H1 (cell line): ENCODE data around the gene STX7. TPM values are rescaled to one million over a fixed set of nuclear protein-coding genes. Genes with fewer than 3 reads are reported as not detected.

ENCODE experiments used
- CTCF ChIA-PET: fragments of 300-600 bp; sonication (Branson Sonifier 250); formaldehyde crosslinking; loops from one replicate; lab custom pipeline; 2021; ENCODE audit not compliant: partially characterized antibody; lab: Charles Lee
- POLR2A ChIA-PET: fragments of 300-600 bp; sonication (Branson Sonifier 250); formaldehyde crosslinking; loops from one replicate; lab custom pipeline; 2021; ENCODE audit warnings: inconsistent platforms; ENCODE audit not compliant: partially characterized antibody; lab: Charles Lee
- DNase-seq, 2 experiments: peaks; one replicate each; pipeline versions ENCODE4 v3.0.0 to v3.0.0-alpha.2; 2010 to 2022; ENCODE audit warnings: low spot score in 2 of 2, low read depth in 1 of 2, mixed read lengths in 1 of 2
- FAIRE-seq: peaks from 2 replicates; lab custom pipeline; 2011; peaks lifted over from hg19 to GRCh38; lab: Jason Lieb, UNC
- H2AFZ ChIP-seq: 2 replicates; pipeline ENCODE4 v1.8.1; 2012; ENCODE audit warnings: low read length, inconsistent platforms
- H2AK5ac ChIP-seq: 2 replicates; pipeline ENCODE4 v1.6.1; 2013; ENCODE audit warnings: low read depth, low read length
- H2BK120ac ChIP-seq: replicated peaks from 2 replicates; pipeline ENCODE3; 2013; ENCODE audit warnings: low read depth, low read length, inconsistent platforms
- H2BK12ac ChIP-seq: 2 replicates; pipeline ENCODE4 v1.6.1; 2013; ENCODE audit warnings: low read depth, low read length
- H2BK15ac ChIP-seq: 2 replicates; pipeline ENCODE4 v1.6.1; 2013; ENCODE audit warnings: low read length
- H2BK20ac ChIP-seq: 2 replicates; pipeline ENCODE4 v1.6.1; 2013; ENCODE audit warnings: low read length
- H2BK5ac ChIP-seq: 2 replicates; pipeline ENCODE4 v1.6.1; 2013; ENCODE audit warnings: low read depth, low read length
- H3K14ac ChIP-seq: 2 replicates; pipeline ENCODE4 v1.6.1; 2013; ENCODE audit warnings: inconsistent platforms; ENCODE audit not compliant: insufficient read length
- H3K18ac ChIP-seq: 2 replicates; pipeline ENCODE4 v1.6.1; 2013; ENCODE audit warnings: low read length; ENCODE audit errors: extremely low read depth
- H3K23ac ChIP-seq: 2 replicates; pipeline ENCODE4 v1.6.1; 2013; ENCODE audit warnings: inconsistent platforms; ENCODE audit not compliant: insufficient read length
- H3K23me2 ChIP-seq: 2 replicates; pipeline ENCODE4 v1.6.1; 2013; ENCODE audit warnings: low read depth, low read length
- H3K27ac ChIP-seq: 2 replicates; pipeline ENCODE4 v1.6.1; 2011; ENCODE audit warnings: low read depth, low read length, inconsistent platforms
- H3K27me3 ChIP-seq, 4 experiments: replicated peaks in 1 of 4; 1 replicate in 1 of 4; 2 replicates in 3 of 4; pipeline versions ENCODE4 v1.6.1 to v1.8.1; 2011 to 2013; ENCODE audit warnings: low read length in 3 of 4, mild to moderate bottlenecking in 3 of 4, inconsistent platforms in 2 of 4, mixed read lengths in 2 of 4, moderate library complexity in 1 of 4; ENCODE audit not compliant: control insufficient read depth in 3 of 4, insufficient read depth in 3 of 4; ENCODE audit errors: extremely low read depth in 1 of 4
- H3K36me3 ChIP-seq, 4 experiments: 2 replicates each; pipeline versions ENCODE4 v1.6.1 to v1.8.1; 2011 to 2013; ENCODE audit warnings: mild to moderate bottlenecking in 4 of 4, low read length in 3 of 4, moderate library complexity in 2 of 4, control low read depth in 1 of 4, inconsistent platforms in 1 of 4; ENCODE audit not compliant: insufficient read depth in 4 of 4, control insufficient read depth in 2 of 4
- H3K4ac ChIP-seq: replicated peaks from 2 replicates; pipeline ENCODE3; 2013; ENCODE audit warnings: low read length, low read depth, mixed read lengths, inconsistent platforms; ENCODE audit not compliant: insufficient read length
- H3K4me1 ChIP-seq, 4 experiments: replicated peaks in 1 of 4; 1 replicate in 1 of 4; 2 replicates in 3 of 4; pipeline versions ENCODE4 v1.6.1 to v1.8.1; 2011 to 2013; ENCODE audit warnings: low read length in 3 of 4, inconsistent platforms in 2 of 4, mixed read lengths in 1 of 4; ENCODE audit not compliant: insufficient read depth in 4 of 4, control insufficient read depth in 3 of 4
- H3K4me2 ChIP-seq, 2 experiments: 2 replicates each; pipeline versions ENCODE4 v1.6.1 to v1.8.1; 2011 to 2013; ENCODE audit warnings: low read depth in 2 of 2, low read length in 2 of 2, control low read depth in 1 of 2, inconsistent platforms in 1 of 2, mild to moderate bottlenecking in 1 of 2; ENCODE audit not compliant: insufficient read depth in 1 of 2
- H3K4me3 ChIP-seq, 4 experiments: fragments of 200-600, 300-600 bp in 1 of 4; sonication (generic), shearing (Covaris generic), sonication (Bioruptor Twin) in 1 of 4; 2 replicates each; pipeline versions ENCODE4 v1.5.1 to v1.8.1; 2011 to 2016; ENCODE audit warnings: low read length in 4 of 4, low read depth in 3 of 4, control low read depth in 2 of 4, inconsistent platforms in 2 of 4, mild to moderate bottlenecking in 2 of 4, mixed read lengths in 1 of 4, moderate library complexity in 1 of 4; ENCODE audit not compliant: insufficient read depth in 2 of 4; ENCODE audit errors: extremely low read depth in 1 of 4
- H3K56ac ChIP-seq: replicated peaks from 2 replicates; pipeline ENCODE3; 2013; ENCODE audit warnings: low read depth, mild to moderate bottlenecking, mixed read lengths, low read length, inconsistent platforms; ENCODE audit not compliant: insufficient read length
- H3K79me1 ChIP-seq: 2 replicates; pipeline ENCODE4 v1.6.1; 2013; ENCODE audit warnings: low read depth, low read length, control low read depth
- H3K79me2 ChIP-seq, 2 experiments: 2 replicates each; pipeline versions ENCODE4 v1.6.1 to v1.8.1; 2012 to 2013; ENCODE audit warnings: low read length in 2 of 2, mild to moderate bottlenecking in 2 of 2, inconsistent platforms in 1 of 2; ENCODE audit not compliant: insufficient read depth in 2 of 2, control insufficient read depth in 1 of 2
- H3K9ac ChIP-seq, 4 experiments: replicated peaks in 1 of 4; 1 replicate in 1 of 4; 2 replicates in 3 of 4; pipeline versions ENCODE4 v1.6.1 to v1.8.1; 2011 to 2013; ENCODE audit warnings: low read depth in 3 of 4, low read length in 3 of 4, control low read depth in 2 of 4, mild to moderate bottlenecking in 2 of 4, moderate library complexity in 2 of 4, inconsistent platforms in 1 of 4; ENCODE audit errors: extremely low read depth in 1 of 4
- H3K9me3 ChIP-seq, 2 experiments: 2 replicates each; pipeline versions ENCODE4 v1.6.1 to v1.8.1; 2012 to 2013; ENCODE audit warnings: mild to moderate bottlenecking in 2 of 2, moderate library complexity in 2 of 2, control low read depth in 1 of 2, inconsistent platforms in 1 of 2, low read depth in 1 of 2, low read length in 1 of 2, mixed read lengths in 1 of 2; ENCODE audit not compliant: insufficient read depth in 2 of 2
- H4K20me1 ChIP-seq, 2 experiments: replicated peaks in 1 of 2; 2 replicates each; pipeline versions ENCODE3 to v1.8.1; 2011 to 2013; ENCODE audit warnings: inconsistent platforms in 2 of 2, low read length in 2 of 2, mild to moderate bottlenecking in 1 of 2; ENCODE audit not compliant: insufficient read depth in 2 of 2, control insufficient read depth in 1 of 2
- H4K5ac ChIP-seq: 2 replicates; pipeline ENCODE4 v1.6.1; 2013; ENCODE audit warnings: low read length, low read depth, mixed read lengths, inconsistent platforms; ENCODE audit not compliant: insufficient read length
- H4K8ac ChIP-seq: 2 replicates; pipeline ENCODE4 v1.8.0; 2013; ENCODE audit warnings: mild to moderate bottlenecking, moderate library complexity, low read length, inconsistent platforms; ENCODE audit not compliant: insufficient read depth; ENCODE audit errors: extremely low read depth
- H4K91ac ChIP-seq: replicated peaks from 2 replicates; pipeline ENCODE3; 2013; ENCODE audit warnings: low read length, mixed read lengths, inconsistent platforms; ENCODE audit not compliant: insufficient read length
- HDAC2 ChIP-seq, 2 experiments: fragments of 300-600 bp in 1 of 2; sonication (generic) in 1 of 2; IDR thresholded peaks; 2 replicates each; pipeline ENCODE4 v1.6.1; 2011 to 2012; ENCODE audit warnings: low read depth in 2 of 2, low read length in 2 of 2, mild to moderate bottlenecking in 2 of 2, moderate library complexity in 2 of 2, borderline replicate concordance in 1 of 2, inconsistent platforms in 1 of 2
- NRF1 ChIP-seq: IDR thresholded peaks from 2 replicates; pipeline ENCODE4 v1.6.1; 2011; ENCODE audit warnings: mild to moderate bottlenecking, low read depth, low read length, improper control_type of control experiment
- SIN3A ChIP-seq, 2 experiments: IDR thresholded peaks in 1 of 2; conservative IDR thresholded peaks in 1 of 2; 2 replicates each; pipeline ENCODE4 v1.6.1; 2011 to 2012; ENCODE audit warnings: low read length in 2 of 2, improper control_type of control experiment in 1 of 2, low read depth in 1 of 2, mild to moderate bottlenecking in 1 of 2
- SP4 ChIP-seq: IDR thresholded peaks from 2 replicates; pipeline ENCODE4 v1.6.1; 2012; ENCODE audit warnings: low read length, inconsistent platforms
- SRF ChIP-seq: IDR thresholded peaks from 2 replicates; pipeline ENCODE4 v1.6.1; 2011; ENCODE audit warnings: mild to moderate bottlenecking, low read depth, low read length, moderate library complexity
- TAF7 ChIP-seq: optimal IDR thresholded peaks from 2 replicates; pipeline ENCODE3; 2011; ENCODE audit warnings: low read depth, mild to moderate bottlenecking, inconsistent platforms, low read length, moderate library complexity, borderline replicate concordance
- YY1 ChIP-seq: IDR thresholded peaks from 2 replicates; pipeline ENCODE4 v1.6.1; 2011; ENCODE audit warnings: low read depth, mild to moderate bottlenecking, low read length
- WGBS, 2 experiments: shearing (Covaris generic) in 1 of 2; methylation state at CpG; one replicate each; pipeline versions ENCODE4 v1.1.6 to v1.1.7; 2013 to 2015; ENCODE audit warnings: low lambda C conversion rate in 2 of 2, mixed read lengths in 2 of 2, inconsistent platforms in 1 of 2, low coverage in 1 of 2, missing lambda C conversion rate in 1 of 2; ENCODE audit not compliant: insufficient replicate concordance in 2 of 2, insufficient coverage in 1 of 2, insufficient read length in 1 of 2; ENCODE audit errors: extremely low coverage in 1 of 2, missing lambda C conversion rate in 1 of 2; 5-methylcytosine and 5-hydroxymethylcytosine counted together
- polyA plus RNA-seq, 7 experiments: library from polyadenylated mRNA; depleted of rRNA in 3 of 7; stranded (reverse) in 5 of 7; unstranded in 2 of 7; fragments of >200 nt in 5 of 7; fragments of 200-250 nt in 2 of 7; gene quantifications; 1 replicate in 5 of 7; 2 replicates in 1 of 7; 4 replicates in 1 of 7; pipeline versions ENCODE4 v1.2.1 to v1.2.3, GENCODE V29; 2011 to 2013; ENCODE audit warnings: missing spikeins in 2 of 7, mixed read lengths in 2 of 7
- total RNA-seq: library from RNA; stranded (reverse); fragmentation: NEBNext Ultra II Directional; extraction: Animal tissue kit (Norgen Biotek cat#: 25700); gene quantifications from 2 replicates; pipeline ENCODE4 v1.2.1, GENCODE V29; 2021

The STX7 gene
- total and polyA plus RNA-seq, 2 of the 8 experiments (the other 6 are each of a cell fraction or from before 2014, with no cell fraction given): 5.7 to 27.9 TPM

DNA sequence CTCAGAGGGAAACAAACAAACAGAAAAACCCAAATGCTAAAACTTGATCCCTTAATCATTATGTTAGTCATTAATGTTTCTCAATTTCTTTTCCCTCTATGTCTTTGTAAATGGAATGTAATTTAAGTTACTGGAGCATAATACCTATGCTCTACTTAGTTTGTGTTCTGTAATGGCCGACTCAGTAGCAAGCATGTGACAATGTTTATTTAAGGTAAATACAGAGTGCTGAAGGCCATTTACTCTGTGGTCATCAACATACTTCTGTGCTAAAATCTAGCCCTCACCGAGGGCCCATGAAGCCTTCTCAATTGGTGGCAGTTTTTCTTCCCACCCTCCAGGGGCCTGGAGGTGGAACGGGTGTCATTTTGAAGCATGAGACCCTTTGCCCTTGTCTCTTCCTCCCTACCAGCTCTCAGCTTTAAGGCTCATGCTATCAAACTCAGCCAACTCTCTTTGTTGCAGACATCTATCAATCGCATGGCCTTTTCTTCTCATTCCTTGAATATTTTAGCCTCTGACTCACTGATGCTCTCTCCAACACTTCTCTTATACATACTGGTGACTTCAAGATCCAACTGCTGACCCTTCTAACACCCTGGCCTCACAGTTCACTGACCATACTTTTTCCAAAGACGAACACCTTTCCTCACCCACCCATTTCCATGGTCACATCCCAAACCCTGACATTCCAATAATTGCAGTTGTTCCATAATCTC, 48.2 kb downstream of the STX7 start:
- Histone ChIP-seq H3K36me3 (peaks cover 2 to 37% (median 13%) of the 10 kb centered on the region in 4 experiments; a peak in 6 of 8 replicates), H2BK12ac (no peak overlapping the region), H3K4me3 (no peak overlapping the region), H2BK120ac (no peak overlapping the region), H4K20me1 (no peaks in the 10 kb centered on the region), H3K27ac (no peak overlapping the region), H3K56ac (no peak overlapping the region), H4K8ac (no peak overlapping the region), H3K9ac (no peak overlapping the region), H3K18ac (no peak overlapping the region), H2AK5ac (no peak overlapping the region), H3K79me1 (no peaks in the 10 kb centered on the region), H2BK15ac (no peak overlapping the region), H2AFZ (no peak overlapping the region), H3K23me2 (peaks cover 1% of the 10 kb centered on the region; the same call in 1 of the 2 replicates), H3K9me3 (no peaks in the 10 kb centered on the region), H2BK20ac (no peak overlapping the region), H3K79me2 (no peaks in the 10 kb centered on the region), H3K23ac (no peak overlapping the region), H4K5ac (no peak overlapping the region), H4K91ac (no peak overlapping the region), H3K14ac (no peak overlapping the region), H3K4me1 (no peaks in the 10 kb centered on the region), H3K4ac (no peak overlapping the region), H3K4me2 (no peak overlapping the region), H2BK5ac (no peak overlapping the region; the same call in 1 of the 2 replicates), H3K27me3 (no peaks in the 10 kb centered on the region)
- ChIA-PET CTCF (interaction anchor here (0.6 to 2.9 kb wide), 3 partner anchors 19 to 191 kb away, joined by 3 to 16 read pairs (median 10); no protein-coding TSS in a partner anchor), POLR2A (interaction anchor here (1.2 kb wide), 1 partner anchor 185 kb away, joined by 3 read pairs; no protein-coding TSS in a partner anchor)
- no peak for FAIRE-seq
- DNase-seq: no peak
- 87% methylated on average over 5 of the region's 5 CpGs; no CpG with 5 or more reads in 1 of the 2 experiments for WGBS, 2 experiments
- TF ChIP-seq SP4 (no peak), YY1 (no peak), HDAC2 (IDR thresholded peaks at IDR 0.05; ENCODE audit: borderline replicate concordance in 1 of 2, low read depth in 2 of 2, low read length in 2 of 2) (no peak), SIN3A (conservative IDR thresholded peaks at IDR 0.05 in 1 of 2, IDR thresholded peaks at IDR 0.05 in 1 of 2; ENCODE audit: low read depth in 1 of 2, low read length in 2 of 2) (no peak), SRF (no peak), TAF7 (no peak), NRF1 (no peak)
